HK-2 (cell line): Measurements from ENCODE around the gene BARHL2.

Source experiments
- DNase-seq: peaks from one replicate; pipeline ENCODE4 v3.0.0-alpha.2; 2018; ENCODE audit not compliant: unreplicated experiment

Gene BARHL2

DNA sequence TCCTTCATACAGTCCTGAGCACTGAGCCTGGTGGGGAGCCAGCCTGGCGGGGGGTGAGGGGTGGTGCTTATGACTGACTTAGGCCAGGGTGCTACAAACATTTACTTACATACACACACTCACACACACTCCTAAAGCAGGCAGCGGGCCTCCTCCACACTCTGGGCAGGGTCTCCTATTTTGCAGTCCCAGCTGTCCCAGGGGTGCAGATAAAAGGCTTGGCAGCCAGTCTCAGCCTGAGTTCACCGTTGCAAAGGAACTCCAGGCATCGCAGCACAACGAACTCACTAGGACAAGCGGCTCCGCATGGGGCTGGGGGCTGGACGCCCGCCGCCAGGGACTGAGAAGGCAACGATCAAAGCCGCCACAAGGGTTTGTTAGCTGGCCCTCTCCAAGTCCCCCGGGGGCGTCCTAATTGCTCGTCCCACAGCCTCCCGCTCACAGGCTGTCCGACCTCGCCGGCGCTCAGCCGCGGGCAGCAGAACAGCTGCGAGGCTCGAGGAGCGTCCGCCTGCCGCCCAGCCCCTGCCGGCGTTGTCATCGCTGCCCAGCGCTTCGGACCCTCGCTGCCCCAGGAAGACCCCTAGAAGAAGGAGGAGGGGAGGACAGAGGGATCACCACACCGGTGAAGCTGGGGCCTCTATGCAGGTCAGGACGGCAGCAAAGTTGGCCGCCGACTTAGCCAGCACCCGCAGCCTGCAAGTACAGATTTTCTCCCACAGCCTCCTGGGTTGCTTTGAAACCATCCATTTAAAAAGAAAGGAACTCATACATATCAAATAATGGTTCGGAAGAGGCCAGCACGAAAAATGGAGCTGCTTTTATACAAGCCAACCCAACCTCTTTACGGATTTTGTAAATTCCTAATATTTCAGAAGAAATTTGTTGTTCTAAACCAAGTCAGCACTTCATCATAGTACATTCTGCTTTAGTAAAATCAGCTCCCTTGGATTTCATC is 6.2 kb downstream of the BARHL2 start:
- DNase-seq: no peak

DNA sequence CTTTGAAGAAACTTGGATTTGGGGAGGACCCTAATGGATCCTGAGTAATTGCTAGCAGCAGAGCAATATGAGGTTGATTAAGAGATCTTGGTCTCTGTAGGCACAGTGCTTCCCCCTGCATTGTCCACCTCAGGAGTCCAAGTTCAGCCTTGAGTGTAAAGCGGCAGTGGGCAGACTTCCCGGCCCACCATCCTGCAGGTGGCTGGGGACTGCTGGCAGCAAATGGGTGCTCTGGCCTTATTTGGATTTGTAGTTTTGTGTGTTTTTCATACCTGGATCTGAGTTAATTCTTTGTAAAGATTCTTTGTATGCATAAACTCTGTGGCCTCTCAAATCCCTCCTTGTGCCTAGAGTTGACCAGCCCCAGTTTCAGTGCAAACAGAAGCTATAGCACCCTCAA is 7.6 kb downstream of the BARHL2 start:
- DNase-seq: no peak

DNA sequence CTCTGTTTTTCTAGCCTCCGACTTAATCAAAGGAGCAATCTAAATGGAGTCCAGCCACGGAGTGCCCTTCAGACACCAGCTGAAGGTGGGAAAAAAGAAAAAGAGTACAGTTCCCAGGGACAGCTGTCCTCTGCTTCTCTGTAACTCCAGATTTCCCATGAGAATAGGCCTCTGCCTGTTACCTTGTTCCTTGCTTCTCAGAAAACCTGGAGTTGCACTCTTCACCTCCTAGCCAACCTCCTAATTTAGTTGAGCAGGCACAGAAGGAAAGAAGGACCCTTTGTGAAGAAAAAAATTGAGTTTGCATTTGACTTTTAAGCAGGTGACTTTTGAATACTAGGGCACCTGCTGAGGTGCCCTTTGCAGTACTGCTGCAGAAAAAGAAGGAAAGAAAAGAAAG is 8.3 kb downstream of the BARHL2 start:
- DNase-seq: no peak

DNA sequence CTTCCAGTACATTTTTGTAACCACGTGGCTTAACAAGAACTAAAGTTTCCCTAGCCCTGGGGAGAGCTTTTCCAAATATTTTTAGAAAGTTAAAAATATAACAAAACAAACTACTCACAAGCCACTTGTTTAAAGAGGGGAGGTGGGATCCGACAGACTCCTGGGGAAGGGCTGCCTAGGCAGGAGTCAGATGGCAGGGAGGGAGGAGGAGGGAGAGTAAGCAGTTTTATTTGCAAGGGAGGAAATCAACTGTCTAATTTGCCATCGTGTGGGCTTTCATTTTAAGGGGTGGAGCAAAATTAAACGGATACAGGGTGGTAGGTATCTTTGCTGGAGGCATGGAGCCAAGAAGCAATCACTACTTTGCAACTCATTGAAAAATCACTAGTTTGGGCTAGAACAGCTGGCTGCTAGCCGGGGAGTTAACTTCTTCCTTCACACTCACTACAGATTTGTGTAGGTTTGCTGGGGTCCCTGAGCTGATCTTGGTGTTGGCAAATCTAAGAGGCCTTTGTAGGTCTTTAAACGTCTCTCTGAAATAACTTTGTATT is 8.8 kb downstream of the BARHL2 start:
- no peak for DNase-seq

DNA sequence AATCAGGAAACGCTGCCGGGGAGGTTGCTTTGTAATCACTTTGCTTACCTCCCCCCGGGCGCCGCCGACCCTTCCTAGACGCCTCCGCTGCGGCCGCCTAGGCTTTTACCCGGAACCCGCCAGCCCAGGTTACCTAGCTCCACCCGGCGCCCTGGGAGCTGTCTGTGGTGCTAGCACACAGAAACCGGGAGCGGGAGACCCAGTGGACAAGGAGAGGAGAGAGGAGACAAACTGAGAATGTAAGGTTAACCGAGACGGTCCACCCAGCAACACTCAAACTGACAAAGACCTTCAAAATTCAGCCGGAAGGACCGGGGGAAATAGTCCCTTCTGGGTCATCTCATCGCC is 9.8 kb downstream of the BARHL2 start:
- peak; percentile 40 for DNase-seq

DNA sequence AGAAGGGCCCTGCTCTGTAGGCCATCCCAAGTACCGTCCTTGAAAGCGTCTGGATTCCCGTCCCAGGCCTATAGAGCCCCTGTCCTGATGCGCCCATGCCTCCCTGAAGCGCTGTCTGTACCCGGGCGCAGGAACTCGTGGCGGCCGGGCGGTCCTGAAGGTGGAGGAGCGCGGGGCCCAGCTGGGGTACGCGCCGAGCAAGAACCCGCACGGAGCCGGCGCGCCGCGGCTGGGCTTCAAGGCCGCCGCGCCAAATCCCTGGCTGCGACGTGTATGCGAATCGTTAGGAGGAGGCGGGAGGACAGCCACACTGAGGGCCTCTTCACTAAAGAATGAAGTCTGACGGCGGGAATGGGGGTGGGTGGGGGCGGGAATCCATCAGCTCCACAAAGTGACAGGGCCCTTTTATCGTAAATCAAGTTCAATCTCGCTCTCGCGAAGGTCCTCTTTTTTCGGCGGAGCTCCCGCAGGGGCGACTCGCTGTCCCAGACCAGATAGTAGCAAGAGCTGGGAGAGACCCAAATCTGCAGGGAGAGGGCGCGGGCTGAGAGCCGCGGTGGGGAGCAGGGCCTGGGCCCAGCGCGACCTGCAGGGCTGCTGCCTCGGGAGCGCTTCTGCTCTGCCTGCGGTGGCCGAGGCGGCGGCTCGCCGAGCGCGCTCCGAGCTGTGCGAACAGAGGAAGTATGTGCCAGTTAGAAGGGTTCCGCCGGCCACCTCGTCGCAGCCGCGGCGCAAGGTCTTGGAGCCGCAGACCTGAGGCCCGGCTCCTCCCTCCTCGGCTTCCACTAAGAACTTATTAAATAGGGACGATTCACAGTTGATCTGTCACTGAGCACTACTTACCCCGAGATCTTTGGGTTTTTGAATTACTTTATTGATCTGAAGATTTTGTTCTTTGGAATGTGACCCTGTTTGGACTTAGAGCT is 10.4 kb downstream of the BARHL2 start:
- no peak for DNase-seq

DNA sequence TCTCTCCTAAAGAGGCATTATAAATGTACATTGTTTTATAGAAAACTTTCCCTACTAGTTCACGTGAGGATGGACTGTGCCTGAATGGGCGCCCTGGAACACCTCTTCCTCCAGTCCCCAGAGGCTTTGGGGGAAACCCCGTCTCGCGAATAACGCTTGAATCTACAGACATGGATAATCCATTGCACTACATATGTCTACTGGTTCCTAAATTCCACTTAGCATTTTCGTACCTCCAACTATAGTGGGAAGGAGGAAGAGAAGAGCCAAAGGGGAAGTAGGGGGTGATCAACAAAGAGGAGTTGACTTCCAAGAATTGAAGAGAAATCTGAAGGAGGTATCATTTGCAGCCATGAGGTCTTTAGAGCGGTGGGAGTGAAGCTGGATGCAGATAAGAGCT is 11.1 kb downstream of the BARHL2 start:
- DNase-seq: no peak

DNA sequence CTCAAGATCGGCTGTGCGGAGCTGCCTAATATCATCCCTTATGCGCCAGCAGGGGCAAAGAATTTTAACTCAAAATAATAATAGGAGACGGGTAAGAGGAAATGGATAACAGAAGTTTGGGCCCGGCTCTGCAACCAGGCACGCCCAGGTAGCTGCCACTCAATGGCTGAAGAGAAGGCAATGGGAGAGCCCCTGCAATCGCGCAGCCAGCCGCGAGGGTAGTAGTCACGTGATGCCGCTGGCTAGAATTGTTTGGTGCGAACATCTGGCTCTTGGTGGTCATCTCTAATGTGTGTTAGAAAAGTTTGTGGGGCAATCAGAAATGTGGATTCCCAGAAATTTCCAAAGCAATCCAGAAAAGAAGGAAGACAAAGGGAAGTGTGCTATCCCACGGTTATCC is 12.3 kb downstream of the BARHL2 start:
- DNase-seq: no peak

DNA sequence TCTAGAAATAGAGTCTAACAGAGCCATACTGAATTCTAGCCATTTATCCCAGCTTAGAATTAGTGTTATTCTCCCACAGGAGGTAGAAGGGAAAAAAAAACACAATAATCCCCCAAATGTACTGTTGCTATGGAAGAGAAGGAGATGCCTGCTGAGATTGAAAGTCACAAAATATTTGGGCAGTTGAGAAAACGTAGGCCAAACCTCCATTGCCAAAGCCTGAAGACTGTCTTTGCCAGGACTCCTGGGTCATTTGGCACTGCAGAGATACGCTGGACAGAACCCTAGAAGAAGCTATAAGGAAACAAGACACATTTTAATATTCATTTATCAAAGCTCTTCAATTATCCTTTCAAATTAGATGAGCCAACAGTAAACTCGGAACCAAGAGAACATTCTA is 22.3 kb downstream of the BARHL2 start:
- DNase-seq: no peak

DNA sequence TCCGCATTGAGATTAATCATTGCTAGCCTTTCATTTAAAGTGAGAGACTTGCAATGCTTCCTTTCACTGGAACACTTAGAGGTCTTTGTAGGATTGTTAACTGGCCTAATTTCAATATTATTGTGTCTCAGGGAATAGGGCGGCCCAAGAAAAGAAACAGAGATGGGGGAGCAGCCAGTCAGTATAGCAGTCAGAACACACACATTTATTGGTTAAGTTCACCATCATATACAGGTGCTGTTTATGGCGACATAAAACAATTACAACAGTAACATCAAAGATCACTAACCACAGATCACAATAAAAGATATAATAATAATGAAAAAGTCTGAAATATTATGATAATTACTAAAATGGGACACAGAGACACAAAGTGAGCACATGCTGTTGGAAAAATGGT is 29.4 kb downstream of the BARHL2 start:
- DNase-seq: no peak

DNA sequence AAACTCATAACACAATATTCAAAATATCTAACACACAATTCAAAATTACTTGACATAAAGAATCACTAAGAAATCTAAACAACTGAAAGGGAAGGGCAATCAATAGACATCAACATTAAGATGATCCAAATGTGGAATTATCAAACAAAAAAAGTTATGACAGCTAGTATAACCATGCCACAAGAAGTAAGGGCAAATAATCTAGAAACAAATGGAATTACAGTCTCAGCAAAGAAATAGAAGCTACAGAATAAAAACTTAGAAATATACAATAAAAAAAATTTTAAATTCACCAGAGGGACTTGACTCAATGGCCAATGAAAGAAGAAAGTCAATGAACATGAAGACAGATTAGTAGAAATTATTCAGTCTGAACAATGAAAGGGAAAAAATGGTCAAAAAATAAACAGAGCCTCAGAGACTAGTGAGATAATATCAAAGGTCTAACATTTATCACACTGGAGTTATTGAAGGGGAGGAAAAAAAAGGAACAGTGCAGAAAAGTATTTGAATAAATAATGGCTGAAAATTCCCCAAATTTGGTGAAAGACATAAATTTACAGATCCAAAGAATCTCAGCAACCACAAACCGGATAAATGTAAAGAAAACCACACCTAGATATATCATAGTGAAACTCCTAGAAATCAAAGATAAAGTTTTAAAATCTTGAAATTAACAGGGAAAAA is 41.8 kb downstream of the BARHL2 start:
- no peak for DNase-seq

DNA sequence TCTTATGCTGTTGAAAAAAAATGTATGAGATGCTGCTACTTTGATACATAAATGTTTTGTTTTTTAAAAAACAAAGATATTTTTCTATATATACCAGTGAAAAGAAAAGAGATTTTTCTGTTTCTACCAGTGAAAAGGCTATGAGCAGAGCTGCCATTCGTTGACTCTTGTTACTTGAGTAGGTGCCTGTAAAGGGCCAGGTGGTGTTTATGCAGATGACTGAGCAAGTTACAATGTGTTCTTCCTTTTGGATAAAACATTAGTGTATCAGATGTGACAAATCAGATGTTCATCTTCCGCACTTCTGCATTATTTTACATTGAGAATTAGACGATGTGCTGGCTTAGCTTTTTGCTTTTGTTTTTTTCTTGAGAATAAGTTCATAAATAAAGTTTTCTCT is 45.4 kb downstream of the BARHL2 start:
- no peak for DNase-seq

DNA sequence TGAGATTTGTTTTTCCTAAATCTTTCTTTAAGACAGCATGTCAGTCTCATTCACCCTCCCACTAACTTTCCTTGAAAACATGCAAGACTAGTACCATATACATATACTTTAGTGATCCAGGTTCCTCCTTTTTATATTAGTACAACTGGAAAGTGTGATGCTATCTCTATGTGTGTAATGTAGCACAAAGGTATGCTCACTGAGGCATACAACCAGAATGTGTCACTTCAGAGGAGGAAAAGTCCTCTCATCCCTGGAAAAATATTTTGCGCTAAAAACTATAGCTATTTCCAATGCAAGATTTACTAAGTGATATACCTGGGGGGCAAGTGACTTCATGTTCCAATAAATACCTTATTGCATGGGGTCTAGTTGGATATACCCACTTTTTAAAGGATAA is 45.9 kb downstream of the BARHL2 start:
- DNase-seq: no peak
